IMR-90 (cell line): ENCODE data around the gene C10orf95.

Source experiments
- MXI1 ChIP-seq: IDR thresholded peaks from 2 replicates; pipeline ENCODE4 v1.6.1; 2012; ENCODE audit warnings: low read depth, mild to moderate bottlenecking, low read length, moderate library complexity, borderline replicate concordance
- POLR2A ChIP-seq: IDR thresholded peaks from 2 replicates; pipeline ENCODE4 v1.6.1; 2012; ENCODE audit warnings: mild to moderate bottlenecking, low read depth, low read length
- RAD21 ChIP-seq: IDR thresholded peaks from 2 replicates; pipeline ENCODE4 v1.6.1; 2012; ENCODE audit warnings: low read length, improper control_type of control experiment
- RFX5 ChIP-seq: IDR thresholded peaks from 2 replicates; pipeline ENCODE4 v1.8.0; 2012; ENCODE audit warnings: low read depth, mild to moderate bottlenecking, low read length, moderate library complexity
- SMC3 ChIP-seq: fragments of 150-350 bp; IDR thresholded peaks from 2 replicates; pipeline ENCODE4 v1.6.1; 2016; ENCODE audit warnings: low read depth, mild to moderate bottlenecking, antibody characterized with exemption, low read length, moderate library complexity
- TF ChIP-seq, protein P1 (sequence below): conservative IDR thresholded peaks from 2 replicates; pipeline ENCODE4 v1.5.1; 2012; ENCODE audit warnings: mild to moderate bottlenecking, low read depth, low read length, improper control_type of control experiment
- TF ChIP-seq, protein P2 (sequence below): fragments of 150-350 bp; IDR thresholded peaks from 2 replicates; pipeline ENCODE4 v1.6.1; 2017; ENCODE audit warnings: mild to moderate bottlenecking, antibody characterized with exemption, low read length, low read depth

DNA sequence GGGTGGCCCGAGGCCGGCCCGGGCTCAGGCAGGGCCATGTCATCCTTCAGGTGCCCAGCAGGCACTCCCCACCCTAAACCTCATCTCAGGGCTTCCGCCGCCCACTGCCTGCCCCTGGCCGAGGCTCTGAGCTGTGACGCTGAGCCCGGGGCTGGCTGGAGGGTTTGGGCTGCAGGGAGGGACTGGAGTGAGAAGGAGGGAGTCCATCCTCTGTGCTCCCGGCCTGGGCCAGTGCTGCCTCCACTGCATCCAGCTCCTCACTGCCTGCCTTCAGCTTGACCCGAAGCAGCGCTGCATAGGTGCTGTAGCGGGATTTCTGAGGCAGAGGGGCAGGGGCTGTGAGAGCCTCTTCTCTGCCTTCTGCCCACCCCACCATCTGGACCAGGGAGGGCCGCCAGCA, 48.2 kb downstream of the C10orf95 start:
- TF ChIP-seq, protein P1, sequence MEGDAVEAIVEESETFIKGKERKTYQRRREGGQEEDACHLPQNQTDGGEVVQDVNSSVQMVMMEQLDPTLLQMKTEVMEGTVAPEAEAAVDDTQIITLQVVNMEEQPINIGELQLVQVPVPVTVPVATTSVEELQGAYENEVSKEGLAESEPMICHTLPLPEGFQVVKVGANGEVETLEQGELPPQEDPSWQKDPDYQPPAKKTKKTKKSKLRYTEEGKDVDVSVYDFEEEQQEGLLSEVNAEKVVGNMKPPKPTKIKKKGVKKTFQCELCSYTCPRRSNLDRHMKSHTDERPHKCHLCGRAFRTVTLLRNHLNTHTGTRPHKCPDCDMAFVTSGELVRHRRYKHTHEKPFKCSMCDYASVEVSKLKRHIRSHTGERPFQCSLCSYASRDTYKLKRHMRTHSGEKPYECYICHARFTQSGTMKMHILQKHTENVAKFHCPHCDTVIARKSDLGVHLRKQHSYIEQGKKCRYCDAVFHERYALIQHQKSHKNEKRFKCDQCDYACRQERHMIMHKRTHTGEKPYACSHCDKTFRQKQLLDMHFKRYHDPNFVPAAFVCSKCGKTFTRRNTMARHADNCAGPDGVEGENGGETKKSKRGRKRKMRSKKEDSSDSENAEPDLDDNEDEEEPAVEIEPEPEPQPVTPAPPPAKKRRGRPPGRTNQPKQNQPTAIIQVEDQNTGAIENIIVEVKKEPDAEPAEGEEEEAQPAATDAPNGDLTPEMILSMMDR, result no peak
- TF ChIP-seq POLR2A (no peak), RFX5 (no peak), MXI1 (no peak), SMC3 (no peak), RAD21 (no peak)
- TF ChIP-seq, protein P2, sequence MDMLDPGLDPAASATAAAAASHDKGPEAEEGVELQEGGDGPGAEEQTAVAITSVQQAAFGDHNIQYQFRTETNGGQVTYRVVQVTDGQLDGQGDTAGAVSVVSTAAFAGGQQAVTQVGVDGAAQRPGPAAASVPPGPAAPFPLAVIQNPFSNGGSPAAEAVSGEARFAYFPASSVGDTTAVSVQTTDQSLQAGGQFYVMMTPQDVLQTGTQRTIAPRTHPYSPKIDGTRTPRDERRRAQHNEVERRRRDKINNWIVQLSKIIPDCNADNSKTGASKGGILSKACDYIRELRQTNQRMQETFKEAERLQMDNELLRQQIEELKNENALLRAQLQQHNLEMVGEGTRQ, result no peak
